H1 (cell line): ENCODE data around the gene PXMP4. TPM values are rescaled to one million over a fixed set of nuclear protein-coding genes. Genes with fewer than 3 reads are reported as not detected.

Experiments used
- CTCF ChIA-PET: fragments of 300-600 bp; sonication (Branson Sonifier 250); formaldehyde crosslinking; loops from one replicate; lab custom pipeline; 2021; ENCODE audit not compliant: partially characterized antibody; lab: Charles Lee
- POLR2A ChIA-PET: fragments of 300-600 bp; sonication (Branson Sonifier 250); formaldehyde crosslinking; loops from one replicate; lab custom pipeline; 2021; ENCODE audit warnings: inconsistent platforms; ENCODE audit not compliant: partially characterized antibody; lab: Charles Lee
- DNase-seq, 2 experiments: peaks; one replicate each; pipeline versions ENCODE4 v3.0.0 to v3.0.0-alpha.2; 2010 to 2022; ENCODE audit warnings: low spot score in 2 of 2, low read depth in 1 of 2, mixed read lengths in 1 of 2
- FAIRE-seq: peaks from 2 replicates; lab custom pipeline; 2011; peaks lifted over from hg19 to GRCh38; lab: Jason Lieb, UNC
- H2AFZ ChIP-seq: 2 replicates; pipeline ENCODE4 v1.8.1; 2012; ENCODE audit warnings: low read length, inconsistent platforms
- H2AK5ac ChIP-seq: 2 replicates; pipeline ENCODE4 v1.6.1; 2013; ENCODE audit warnings: low read depth, low read length
- H2BK120ac ChIP-seq: replicated peaks from 2 replicates; pipeline ENCODE3; 2013; ENCODE audit warnings: low read depth, low read length, inconsistent platforms
- H2BK12ac ChIP-seq: 2 replicates; pipeline ENCODE4 v1.6.1; 2013; ENCODE audit warnings: low read depth, low read length
- H2BK15ac ChIP-seq: 2 replicates; pipeline ENCODE4 v1.6.1; 2013; ENCODE audit warnings: low read length
- H2BK20ac ChIP-seq: 2 replicates; pipeline ENCODE4 v1.6.1; 2013; ENCODE audit warnings: low read length
- H2BK5ac ChIP-seq: 2 replicates; pipeline ENCODE4 v1.6.1; 2013; ENCODE audit warnings: low read depth, low read length
- H3K14ac ChIP-seq: 2 replicates; pipeline ENCODE4 v1.6.1; 2013; ENCODE audit warnings: inconsistent platforms; ENCODE audit not compliant: insufficient read length
- H3K18ac ChIP-seq: 2 replicates; pipeline ENCODE4 v1.6.1; 2013; ENCODE audit warnings: low read length; ENCODE audit errors: extremely low read depth
- H3K23ac ChIP-seq: 2 replicates; pipeline ENCODE4 v1.6.1; 2013; ENCODE audit warnings: inconsistent platforms; ENCODE audit not compliant: insufficient read length
- H3K23me2 ChIP-seq: 2 replicates; pipeline ENCODE4 v1.6.1; 2013; ENCODE audit warnings: low read depth, low read length
- H3K27ac ChIP-seq: 2 replicates; pipeline ENCODE4 v1.6.1; 2011; ENCODE audit warnings: low read depth, low read length, inconsistent platforms
- H3K27me3 ChIP-seq, 4 experiments: replicated peaks in 1 of 4; 1 replicate in 1 of 4; 2 replicates in 3 of 4; pipeline versions ENCODE4 v1.6.1 to v1.8.1; 2011 to 2013; ENCODE audit warnings: low read length in 3 of 4, mild to moderate bottlenecking in 3 of 4, inconsistent platforms in 2 of 4, mixed read lengths in 2 of 4, moderate library complexity in 1 of 4; ENCODE audit not compliant: control insufficient read depth in 3 of 4, insufficient read depth in 3 of 4; ENCODE audit errors: extremely low read depth in 1 of 4
- H3K36me3 ChIP-seq, 4 experiments: 2 replicates each; pipeline versions ENCODE4 v1.6.1 to v1.8.1; 2011 to 2013; ENCODE audit warnings: mild to moderate bottlenecking in 4 of 4, low read length in 3 of 4, moderate library complexity in 2 of 4, control low read depth in 1 of 4, inconsistent platforms in 1 of 4; ENCODE audit not compliant: insufficient read depth in 4 of 4, control insufficient read depth in 2 of 4
- H3K4ac ChIP-seq: replicated peaks from 2 replicates; pipeline ENCODE3; 2013; ENCODE audit warnings: low read length, low read depth, mixed read lengths, inconsistent platforms; ENCODE audit not compliant: insufficient read length
- H3K4me1 ChIP-seq, 4 experiments: replicated peaks in 1 of 4; 1 replicate in 1 of 4; 2 replicates in 3 of 4; pipeline versions ENCODE4 v1.6.1 to v1.8.1; 2011 to 2013; ENCODE audit warnings: low read length in 3 of 4, inconsistent platforms in 2 of 4, mixed read lengths in 1 of 4; ENCODE audit not compliant: insufficient read depth in 4 of 4, control insufficient read depth in 3 of 4
- H3K4me2 ChIP-seq, 2 experiments: 2 replicates each; pipeline versions ENCODE4 v1.6.1 to v1.8.1; 2011 to 2013; ENCODE audit warnings: low read depth in 2 of 2, low read length in 2 of 2, control low read depth in 1 of 2, inconsistent platforms in 1 of 2, mild to moderate bottlenecking in 1 of 2; ENCODE audit not compliant: insufficient read depth in 1 of 2
- H3K4me3 ChIP-seq, 4 experiments: fragments of 200-600, 300-600 bp in 1 of 4; sonication (generic), shearing (Covaris generic), sonication (Bioruptor Twin) in 1 of 4; 2 replicates each; pipeline versions ENCODE4 v1.5.1 to v1.8.1; 2011 to 2016; ENCODE audit warnings: low read length in 4 of 4, low read depth in 3 of 4, control low read depth in 2 of 4, inconsistent platforms in 2 of 4, mild to moderate bottlenecking in 2 of 4, mixed read lengths in 1 of 4, moderate library complexity in 1 of 4; ENCODE audit not compliant: insufficient read depth in 2 of 4; ENCODE audit errors: extremely low read depth in 1 of 4
- H3K56ac ChIP-seq: replicated peaks from 2 replicates; pipeline ENCODE3; 2013; ENCODE audit warnings: low read depth, mild to moderate bottlenecking, mixed read lengths, low read length, inconsistent platforms; ENCODE audit not compliant: insufficient read length
- H3K79me1 ChIP-seq: 2 replicates; pipeline ENCODE4 v1.6.1; 2013; ENCODE audit warnings: low read depth, low read length, control low read depth
- H3K79me2 ChIP-seq, 2 experiments: 2 replicates each; pipeline versions ENCODE4 v1.6.1 to v1.8.1; 2012 to 2013; ENCODE audit warnings: low read length in 2 of 2, mild to moderate bottlenecking in 2 of 2, inconsistent platforms in 1 of 2; ENCODE audit not compliant: insufficient read depth in 2 of 2, control insufficient read depth in 1 of 2
- H3K9ac ChIP-seq, 4 experiments: replicated peaks in 1 of 4; 1 replicate in 1 of 4; 2 replicates in 3 of 4; pipeline versions ENCODE4 v1.6.1 to v1.8.1; 2011 to 2013; ENCODE audit warnings: low read depth in 3 of 4, low read length in 3 of 4, control low read depth in 2 of 4, mild to moderate bottlenecking in 2 of 4, moderate library complexity in 2 of 4, inconsistent platforms in 1 of 4; ENCODE audit errors: extremely low read depth in 1 of 4
- H3K9me3 ChIP-seq, 2 experiments: 2 replicates each; pipeline versions ENCODE4 v1.6.1 to v1.8.1; 2012 to 2013; ENCODE audit warnings: mild to moderate bottlenecking in 2 of 2, moderate library complexity in 2 of 2, control low read depth in 1 of 2, inconsistent platforms in 1 of 2, low read depth in 1 of 2, low read length in 1 of 2, mixed read lengths in 1 of 2; ENCODE audit not compliant: insufficient read depth in 2 of 2
- H4K20me1 ChIP-seq, 2 experiments: replicated peaks in 1 of 2; 2 replicates each; pipeline versions ENCODE3 to v1.8.1; 2011 to 2013; ENCODE audit warnings: inconsistent platforms in 2 of 2, low read length in 2 of 2, mild to moderate bottlenecking in 1 of 2; ENCODE audit not compliant: insufficient read depth in 2 of 2, control insufficient read depth in 1 of 2
- H4K5ac ChIP-seq: 2 replicates; pipeline ENCODE4 v1.6.1; 2013; ENCODE audit warnings: low read length, low read depth, mixed read lengths, inconsistent platforms; ENCODE audit not compliant: insufficient read length
- H4K8ac ChIP-seq: 2 replicates; pipeline ENCODE4 v1.8.0; 2013; ENCODE audit warnings: mild to moderate bottlenecking, moderate library complexity, low read length, inconsistent platforms; ENCODE audit not compliant: insufficient read depth; ENCODE audit errors: extremely low read depth
- H4K91ac ChIP-seq: replicated peaks from 2 replicates; pipeline ENCODE3; 2013; ENCODE audit warnings: low read length, mixed read lengths, inconsistent platforms; ENCODE audit not compliant: insufficient read length
- BACH1 ChIP-seq: IDR thresholded peaks from 2 replicates; pipeline ENCODE4 v1.6.1; 2012; ENCODE audit warnings: low read length, improper control_type of control experiment
- BRCA1 ChIP-seq: IDR thresholded peaks from 2 replicates; pipeline ENCODE4 v1.6.1; 2012; ENCODE audit warnings: low read depth, low read length, improper control_type of control experiment
- CTBP2 ChIP-seq: IDR thresholded peaks from 2 replicates; pipeline ENCODE4 v1.7.0; 2011; ENCODE audit warnings: borderline replicate concordance, mild to moderate bottlenecking, moderate library complexity, mixed read lengths, low read length; ENCODE audit not compliant: insufficient read depth, insufficient read length
- EP300 ChIP-seq, 2 experiments: IDR thresholded peaks; 1 replicate in 1 of 2; 2 replicates in 1 of 2; pipeline ENCODE4 v1.6.1; 2011 to 2012; ENCODE audit warnings: low read depth in 2 of 2, low read length in 2 of 2, mild to moderate bottlenecking in 2 of 2, borderline replicate concordance in 1 of 2, inconsistent platforms in 1 of 2, moderate library complexity in 1 of 2
- HDAC2 ChIP-seq, 2 experiments: fragments of 300-600 bp in 1 of 2; sonication (generic) in 1 of 2; IDR thresholded peaks; 2 replicates each; pipeline ENCODE4 v1.6.1; 2011 to 2012; ENCODE audit warnings: low read depth in 2 of 2, low read length in 2 of 2, mild to moderate bottlenecking in 2 of 2, moderate library complexity in 2 of 2, borderline replicate concordance in 1 of 2, inconsistent platforms in 1 of 2
- KDM5A ChIP-seq: fragments of 200-600 bp; IDR thresholded peaks from 2 replicates; pipeline ENCODE4 v1.7.1; 2012; ENCODE audit warnings: mild to moderate bottlenecking, low read length, inconsistent platforms, mixed read lengths
- MAFK ChIP-seq: IDR thresholded peaks from 2 replicates; pipeline ENCODE4 v1.6.1; 2012; ENCODE audit warnings: low read depth, mild to moderate bottlenecking, improper control_type of control experiment, low read length
- NANOG ChIP-seq: IDR thresholded peaks from 2 replicates; pipeline ENCODE4 v1.6.1; 2011; ENCODE audit warnings: low read length, low read depth, mild to moderate bottlenecking, inconsistent platforms; ENCODE audit not compliant: insufficient read depth, poor library complexity, severe bottlenecking
- POLR2A ChIP-seq, 2 experiments: IDR thresholded peaks; 1 replicate in 1 of 2; 2 replicates in 1 of 2; pipeline ENCODE4 v1.6.1; 2011; ENCODE audit warnings: low read depth in 2 of 2, low read length in 2 of 2, mild to moderate bottlenecking in 2 of 2; ENCODE audit errors: control extremely low read depth in 1 of 2
- RBBP5 ChIP-seq: IDR thresholded peaks from 2 replicates; pipeline ENCODE4 v1.7.1; 2012; ENCODE audit warnings: low read depth, mild to moderate bottlenecking, inconsistent platforms, low read length, moderate library complexity, borderline replicate concordance
- SIN3A ChIP-seq, 2 experiments: IDR thresholded peaks in 1 of 2; conservative IDR thresholded peaks in 1 of 2; 2 replicates each; pipeline ENCODE4 v1.6.1; 2011 to 2012; ENCODE audit warnings: low read length in 2 of 2, improper control_type of control experiment in 1 of 2, low read depth in 1 of 2, mild to moderate bottlenecking in 1 of 2
- SP2 ChIP-seq: IDR thresholded peaks from 2 replicates; pipeline ENCODE4 v1.6.1; 2012; ENCODE audit warnings: mild to moderate bottlenecking, low read length, inconsistent platforms
- WGBS, 2 experiments: shearing (Covaris generic) in 1 of 2; methylation state at CpG; one replicate each; pipeline versions ENCODE4 v1.1.6 to v1.1.7; 2013 to 2015; ENCODE audit warnings: low lambda C conversion rate in 2 of 2, mixed read lengths in 2 of 2, inconsistent platforms in 1 of 2, low coverage in 1 of 2, missing lambda C conversion rate in 1 of 2; ENCODE audit not compliant: insufficient replicate concordance in 2 of 2, insufficient coverage in 1 of 2, insufficient read length in 1 of 2; ENCODE audit errors: extremely low coverage in 1 of 2, missing lambda C conversion rate in 1 of 2; 5-methylcytosine and 5-hydroxymethylcytosine counted together
- polyA plus RNA-seq, 7 experiments: library from polyadenylated mRNA; depleted of rRNA in 3 of 7; stranded (reverse) in 5 of 7; unstranded in 2 of 7; fragments of >200 nt in 5 of 7; fragments of 200-250 nt in 2 of 7; gene quantifications; 1 replicate in 5 of 7; 2 replicates in 1 of 7; 4 replicates in 1 of 7; pipeline versions ENCODE4 v1.2.1 to v1.2.3, GENCODE V29; 2011 to 2013; ENCODE audit warnings: missing spikeins in 2 of 7, mixed read lengths in 2 of 7
- total RNA-seq: library from RNA; stranded (reverse); fragmentation: NEBNext Ultra II Directional; extraction: Animal tissue kit (Norgen Biotek cat#: 25700); gene quantifications from 2 replicates; pipeline ENCODE4 v1.2.1, GENCODE V29; 2021
- TF ChIP-seq, protein P1 (sequence below): IDR thresholded peaks from 2 replicates; pipeline ENCODE4 v1.6.1; 2012; ENCODE audit warnings: inconsistent platforms

The PXMP4 gene
- total and polyA plus RNA-seq, 2 of the 8 experiments (the other 6 are each of a cell fraction or from before 2014, with no cell fraction given): 3.3 to 3.4 TPM

DNA sequence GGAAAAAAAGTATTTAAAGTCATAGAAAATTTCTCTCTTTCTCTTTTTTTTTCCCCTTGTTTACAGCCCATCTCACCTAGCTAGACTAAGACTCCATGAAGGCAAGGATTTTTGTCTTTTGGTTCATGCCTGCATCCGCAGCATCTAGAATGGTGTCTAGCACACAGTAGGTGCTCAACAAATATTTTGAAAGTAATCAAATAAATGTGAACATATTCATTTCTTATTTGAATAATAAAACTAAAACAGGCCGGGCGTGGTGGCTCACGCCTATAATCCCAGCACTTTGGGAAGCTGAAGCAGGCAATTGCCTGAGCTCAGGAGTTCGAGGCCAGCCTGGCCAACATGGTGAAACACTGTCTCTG is 7.0 kb upstream of the PXMP4 start:
- H3K56ac ChIP-seq: no peak overlapping the region
- no peak overlapping the region for H3K4me3 ChIP-seq
- no peaks in the 10 kb centered on the region for H3K79me2 ChIP-seq
- no peaks in the 10 kb centered on the region; a peak in 3 of 7 replicates for H3K4me1 ChIP-seq
- no peaks in the 10 kb centered on the region for H3K9me3 ChIP-seq
- H3K14ac ChIP-seq: no peak overlapping the region
- H3K4me2 ChIP-seq: no peak overlapping the region
- no peak for FAIRE-seq
- 88% methylated on average over 5 of the region's 5 CpGs; no CpG with 5 or more reads in 1 of the 2 experiments for WGBS, 2 experiments
- H3K18ac ChIP-seq: no peak overlapping the region
- H3K23ac ChIP-seq: no peak overlapping the region
- no peak overlapping the region for H4K91ac ChIP-seq
- H2BK5ac ChIP-seq: no peak overlapping the region
- H3K9ac ChIP-seq: no peak overlapping the region
- no peaks in the 10 kb centered on the region for H4K20me1 ChIP-seq
- no peak overlapping the region for H4K8ac ChIP-seq
- H3K27ac ChIP-seq: no peak overlapping the region
- H3K4ac ChIP-seq: no peak overlapping the region
- no peak overlapping the region for H2BK15ac ChIP-seq
- no peaks in the 10 kb centered on the region for H3K79me1 ChIP-seq
- peaks cover 3% of the 10 kb centered on the region; the same call in 1 of the 2 replicates for H3K23me2 ChIP-seq
- no peaks in the 10 kb centered on the region for H3K27me3 ChIP-seq
- H2BK12ac ChIP-seq: no peak overlapping the region
- no peak overlapping the region for H2BK120ac ChIP-seq
- no peaks in the 10 kb centered on the region for H3K36me3 ChIP-seq
- H4K5ac ChIP-seq: no peak overlapping the region
- CTCF ChIA-PET: interaction anchor here (0.6 to 1.5 kb wide), 4 partner anchors 41 to 78 kb away, joined by 3 to 6 read pairs (median 3); no protein-coding TSS in a partner anchor
- no peak for DNase-seq
- no peak overlapping the region for H2BK20ac ChIP-seq
- H2AK5ac ChIP-seq: no peak overlapping the region
- H2AFZ ChIP-seq: no peak overlapping the region
- POLR2A ChIA-PET: interaction anchor here (0.8 to 1.4 kb wide), 3 partner anchors 11 to 60 kb away, joined by 3 to 6 read pairs (median 3); partner anchors contain the start of gene ACTL10
- TF ChIP-seq MAFK (no peak), POLR2A (IDR thresholded peaks at IDR 0.05; ENCODE audit: control extremely low read depth in 1 of 2, low read depth in 2 of 2, low read length in 2 of 2) (no peak), KDM5A (no peak), EP300 (IDR thresholded peaks at IDR 0.05; ENCODE audit: borderline replicate concordance in 1 of 2, low read depth in 2 of 2, low read length in 2 of 2) (no peak), SIN3A (conservative IDR thresholded peaks at IDR 0.05 in 1 of 2, IDR thresholded peaks at IDR 0.05 in 1 of 2; ENCODE audit: low read depth in 1 of 2, low read length in 2 of 2) (no peak), HDAC2 (IDR thresholded peaks at IDR 0.05; ENCODE audit: borderline replicate concordance in 1 of 2, low read depth in 2 of 2, low read length in 2 of 2) (no peak), RBBP5 (no peak), NANOG (no peak), BACH1 (no peak), BRCA1 (no peak), CTBP2 (no peak), SP2 (no peak)
- TF ChIP-seq, protein P1, sequence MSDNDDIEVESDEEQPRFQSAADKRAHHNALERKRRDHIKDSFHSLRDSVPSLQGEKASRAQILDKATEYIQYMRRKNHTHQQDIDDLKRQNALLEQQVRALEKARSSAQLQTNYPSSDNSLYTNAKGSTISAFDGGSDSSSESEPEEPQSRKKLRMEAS: no peak
